ENCODE data around the gene MROH2A.

DNA sequence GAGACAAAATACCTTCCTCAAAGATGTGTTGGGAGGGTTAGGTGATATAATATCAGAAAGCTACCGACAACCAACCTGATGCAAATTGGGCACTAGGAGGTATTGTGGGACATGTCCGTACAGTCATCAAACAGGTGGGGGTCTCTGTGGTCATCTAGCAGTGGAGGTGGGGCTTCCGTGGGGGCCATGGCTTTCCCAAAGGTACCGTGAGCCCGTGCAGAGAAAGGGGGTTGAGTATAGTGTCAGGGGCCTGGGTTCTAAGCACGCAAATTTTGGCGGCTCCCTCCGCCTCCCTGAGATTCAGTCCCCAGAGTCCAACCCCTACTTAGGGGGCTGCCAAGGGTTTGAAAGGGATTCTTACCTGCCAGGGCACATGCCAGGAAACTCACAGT lies 43.6 kb downstream of the MROH2A start:
- TF ChIP-seq POLR2A (IDR thresholded peaks at IDR 0.05) (no peak), EP300 (IDR thresholded peaks at IDR 0.05) (no peak)

Measured in stomach (tissue), 4 donors.